Mucosa of descending colon (tissue), 3 donors: ENCODE results near the gene WNT7B. TPM values are rescaled to one million over a fixed set of nuclear protein-coding genes. Genes with fewer than 3 reads are reported as not detected.

ENCODE experiments used
- ATAC-seq: fragments of 200-7000 bp; cut with Tn5 transposase; one replicate; pipeline ENCODE4 v1.9.1; 2020; ENCODE audit warnings: mild to moderate bottlenecking, moderate library complexity
- DNase-seq, 3 donors: peaks; one replicate each; pipeline ENCODE4 v3.0.0-alpha.2; 2020
- H3K36me3 ChIP-seq: fragments of 200-600 bp; one replicate; pipeline ENCODE4 v1.8.0; 2021; ENCODE audit warnings: low read depth, mild to moderate bottlenecking
- H3K4me1 ChIP-seq: fragments of 200-600 bp; one replicate; pipeline ENCODE4 v1.8.0; 2021; ENCODE audit warnings: low read depth, mild to moderate bottlenecking
- H3K4me3 ChIP-seq: fragments of 200-600 bp; one replicate; pipeline ENCODE4 v1.8.0; 2021; ENCODE audit warnings: mild to moderate bottlenecking
- H3K9me3 ChIP-seq: fragments of 200-600 bp; one replicate; pipeline ENCODE4 v1.8.0; 2021; ENCODE audit warnings: mild to moderate bottlenecking
- CTCF ChIP-seq: fragments of 200-600 bp; IDR thresholded peaks from one replicate; pipeline ENCODE4 v1.8.0; 2022; ENCODE audit warnings: antibody characterized with exemption, mild to moderate bottlenecking
- intact Hi-C, 2 donors: fragments of 100-400 bp; cut with DNase I in 1 of 2; cut with micrococcal nuclease in 1 of 2; formaldehyde crosslinking; loops; one replicate each; pipeline versions ENCODE4 v1.11.0 to v1.11.1; 2022; cut with DNase I, micrococcal nuclease
- total RNA-seq, 3 donors: library from RNA; stranded (reverse); fragmentation: NEBNext Ultra II Directional in 2 of 3; extraction: Animal tissue kit (Norgen Biotek cat#: 25700) in 2 of 3; gene quantifications; one replicate each; pipeline versions ENCODE4 v1.2.1 to v1.2.4, GENCODE V29; 2021 to 2023
- donor health status: DM: no; HTN: no; CAD: no; lungs with moderate emphysema.
- donor health status: DM: no; HTN: no; CAD: no.
- donor health status: DM: no; HTN: yes; CAD: no.

Gene WNT7B
- total RNA-seq, 3 donors from 2014 or later, result not detected

DNA sequence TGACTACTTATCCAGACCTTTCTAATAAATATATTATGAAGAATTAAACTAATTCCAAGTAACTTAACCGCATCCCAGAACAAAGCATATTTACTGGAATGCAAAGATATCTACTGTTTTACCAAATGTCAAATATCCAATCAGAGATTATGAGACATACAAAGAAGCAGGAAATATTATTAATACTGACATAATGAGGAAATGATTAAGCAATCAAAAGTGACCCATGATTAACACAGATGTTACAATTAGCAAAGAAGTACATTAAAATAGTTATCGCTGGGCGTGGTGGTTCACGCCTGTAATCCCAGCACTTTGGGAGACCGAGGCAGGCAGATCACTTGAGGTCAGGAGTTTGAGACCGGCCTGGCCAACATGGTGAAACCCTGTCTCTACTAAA is 105.2 kb downstream of the WNT7B start:
- ATAC-seq (no peak), DNase-seq (no peak)
- Histone ChIP-seq H3K4me1 (peaks cover 5% of the 10 kb centered on the region), H3K9me3 (no peaks in the 10 kb centered on the region), H3K4me3 (no peak overlapping the region), H3K36me3 (no peaks in the 10 kb centered on the region)
- TF ChIP-seq CTCF, result no peak
- intact Hi-C loops, result no loop called here

Other genes with a start within 250 kb of the WNT7B start
- gene PPARA, start 173.4 kb upstream of the WNT7B start, total RNA-seq, result 10 to 100 TPM; 57.9 to 81.4 (median 58.5) TPM